AG04449 (cell line): ENCODE data around the gene TMEM208.

Experiments
- CTCF ChIA-PET: fragments of 350-600 bp; formaldehyde crosslinking; extraction: SDS; loops from one replicate; lab custom pipeline; 2021; ENCODE audit warnings: antibody characterized with exemption; lab: Yijun Ruan, JAX
- POLR2A ChIA-PET: fragments of 400-600, 350-600 bp; formaldehyde crosslinking; extraction: SDS; loops from one replicate; lab custom pipeline; 2020; ENCODE audit warnings: antibody characterized with exemption, inconsistent platforms; lab: Yijun Ruan, JAX
- DNase-seq: peaks from one replicate; pipeline ENCODE4 v3.0.0-alpha.2; 2010; ENCODE audit warnings: low read depth, low spot score
- H3K4me3 ChIP-seq: 2 replicates; pipeline ENCODE4 v1.5.1; 2011; ENCODE audit warnings: low read depth, mild to moderate bottlenecking, control low read depth, low read length
- CTCF ChIP-seq: IDR thresholded peaks from one replicate; pipeline ENCODE4 v1.5.1; 2011; ENCODE audit warnings: mild to moderate bottlenecking, moderate library complexity, low read length, control low read depth, inconsistent platforms; ENCODE audit not compliant: insufficient read depth; ENCODE audit errors: missing control alignments

TMEM208 gene

DNA sequence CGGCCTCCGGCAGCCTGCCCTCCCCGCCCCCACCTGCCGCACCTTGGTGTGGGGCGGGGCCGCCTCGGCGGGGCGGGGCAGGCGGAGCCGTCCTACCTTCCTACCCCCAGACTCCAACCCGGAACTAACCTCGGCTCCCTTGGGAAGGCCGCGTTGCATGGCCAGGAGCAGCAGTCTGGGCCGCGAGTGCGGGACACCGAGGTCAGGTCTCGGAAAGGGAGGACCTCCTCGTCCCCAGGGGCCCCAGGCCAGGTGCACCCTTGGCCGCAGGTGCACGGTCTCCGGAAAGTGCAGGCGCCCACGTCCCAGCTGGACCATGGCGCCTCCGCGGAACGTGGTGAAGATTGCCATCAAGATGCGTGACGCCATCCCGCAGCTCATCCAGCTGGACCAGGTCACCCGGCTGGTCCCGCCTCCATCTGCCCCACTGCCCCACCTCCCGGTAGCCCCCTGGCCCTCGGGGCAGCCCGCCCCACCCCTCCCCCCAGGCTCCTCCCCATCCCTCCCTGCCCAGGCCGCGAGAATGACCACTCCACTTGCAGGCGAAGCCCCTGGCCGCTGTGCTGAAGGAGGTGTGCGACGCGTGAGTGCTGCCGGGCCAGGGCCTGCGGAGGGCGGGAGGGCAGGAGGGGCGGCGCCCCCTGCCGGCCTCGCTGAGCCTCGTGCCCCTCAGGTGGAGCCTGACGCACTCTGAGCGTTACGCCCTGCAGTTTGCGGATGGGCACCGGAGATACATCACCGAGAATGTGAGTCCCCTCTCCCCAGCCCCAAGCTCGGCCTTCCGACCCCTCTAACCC lies 27.7 kb upstream of the TMEM208 start, which contains the start of gene ELMO3:
TSS of gene ELMO3 (plus strand) at position 121 of the 797 bp plus-strand sequence. CDS start at position 317, 196 bp downstream.
- DNase-seq = no peak
- ChIA-PET POLR2A (interaction anchor here (0.6 to 1.3 kb wide), 2 partner anchors 9 to 45 kb away, joined by 3 read pairs; no protein-coding TSS in a partner anchor), CTCF (interaction anchor here (1.5 to 9.3 kb wide), 5 partner anchors 12 to 43 kb away, joined by 3 to 83 read pairs (median 4); no protein-coding TSS in a partner anchor)
- H3K4me3 ChIP-seq = no peak within 1 kb of the TSS
- peak; percentile 51 for TF ChIP-seq CTCF

DNA sequence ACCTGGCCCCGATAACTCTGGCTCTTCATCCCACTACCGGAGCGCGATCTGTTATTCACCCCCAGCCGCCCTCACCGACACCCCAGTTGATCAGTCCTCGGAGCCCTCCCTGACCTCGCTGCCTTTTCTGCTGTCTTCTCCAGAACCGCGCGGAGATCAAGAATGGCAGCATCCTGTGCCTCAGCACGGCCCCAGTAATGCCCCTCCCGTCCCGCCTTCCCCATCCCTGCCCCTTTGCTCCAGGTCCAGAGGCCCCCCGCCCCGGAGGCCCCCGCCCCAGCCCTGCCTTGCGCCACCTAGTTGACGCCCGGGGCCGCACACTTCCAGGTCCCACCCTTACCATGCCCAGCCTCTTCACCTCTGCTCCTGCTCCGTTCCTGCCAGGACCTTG lies 27.1 kb upstream of the TMEM208 start:
- POLR2A ChIA-PET = interaction anchor here (0.6 to 0.7 kb wide), 2 partner anchors 8 to 188 kb away, joined by 3 read pairs; no protein-coding TSS in a partner anchor
- CTCF ChIA-PET = interaction anchor here (1.5 to 9.3 kb wide), 2 partner anchors 11 to 12 kb away, joined by 4 to 83 read pairs; no protein-coding TSS in a partner anchor

DNA sequence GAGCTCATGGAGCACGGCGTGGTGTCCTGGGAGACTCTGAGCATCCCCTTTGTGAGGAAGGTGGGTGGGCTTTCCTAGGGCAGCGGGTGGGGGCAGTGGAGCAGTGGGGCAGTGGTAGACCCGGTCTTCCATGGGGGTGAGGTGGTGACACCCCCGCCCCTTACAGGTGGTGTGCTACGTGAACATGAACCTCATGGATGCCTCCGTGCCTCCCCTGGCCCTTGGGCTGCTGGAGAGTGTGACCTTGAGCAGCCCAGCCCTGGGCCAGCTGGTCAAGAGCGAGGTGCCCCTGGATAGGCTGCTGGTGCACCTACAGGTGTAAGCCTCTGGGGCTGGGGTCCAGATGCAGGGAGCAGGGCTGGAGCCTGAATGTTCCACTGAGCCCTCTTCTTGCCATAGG lies 26.4 kb upstream of the TMEM208 start:
- no peak overlapping the region for H3K4me3 ChIP-seq
- CTCF ChIA-PET = interaction anchor here (9.3 kb wide), 1 partner anchor 10 kb away, joined by 83 read pairs; no protein-coding TSS in a partner anchor
- POLR2A ChIA-PET = interaction anchor here (0.7 kb wide), 1 partner anchor 189 kb away, joined by 3 read pairs; no protein-coding TSS in a partner anchor
- no peak for DNase-seq
- TF ChIP-seq CTCF = no peak

More for the DNA sequence above, 27.1 kb upstream of the TMEM208 start:
- no peak overlapping the region for H3K4me3 ChIP-seq
- DNase-seq = no peak
- no peak for TF ChIP-seq CTCF

GRCh38 chr16:67201411-67202345 lies 25.3 kb upstream of the TMEM208 start:
- TF ChIP-seq CTCF = no peak
- no peak for DNase-seq
- ChIA-PET POLR2A (interaction anchor here (0.6 kb wide), 2 partner anchors 22 to 25 kb away, joined by 3 read pairs; no protein-coding TSS in a partner anchor), CTCF (interaction anchor here (0.8 to 1.0 kb wide), 2 partner anchors 12 to 48 kb away, joined by 3 read pairs; no protein-coding TSS in a partner anchor)
- no peak overlapping the region for H3K4me3 ChIP-seq

DNA sequence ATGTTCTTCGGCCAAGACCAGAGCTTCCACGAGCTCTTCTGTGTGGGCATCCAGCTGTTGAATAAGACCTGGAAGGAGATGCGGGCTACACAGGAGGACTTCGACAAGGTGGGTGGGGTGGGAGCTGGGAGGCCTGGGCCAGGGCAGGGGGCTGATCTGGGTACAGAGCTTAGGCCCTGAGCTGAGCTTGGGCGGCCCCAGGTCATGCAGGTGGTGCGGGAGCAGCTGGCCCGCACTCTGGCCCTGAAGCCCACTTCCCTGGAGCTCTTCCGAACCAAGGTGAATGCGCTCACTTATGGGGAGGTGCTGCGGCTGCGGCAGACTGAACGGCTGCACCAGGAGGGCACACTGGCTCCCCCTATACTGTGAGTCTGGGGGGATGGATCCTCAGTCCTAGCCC lies 24.5 kb upstream of the TMEM208 start:
- CTCF ChIA-PET = interaction anchor here (0.8 to 1.0 kb wide), 2 partner anchors 9 to 13 kb away, joined by 3 read pairs; no protein-coding TSS in a partner anchor
- POLR2A ChIA-PET = interaction anchor here (0.6 kb wide), 2 partner anchors 21 to 24 kb away, joined by 3 read pairs; no protein-coding TSS in a partner anchor

More for the DNA sequence above, 24.5 kb upstream of the TMEM208 start:
- DNase-seq = no peak
- no peak overlapping the region for H3K4me3 ChIP-seq
- no peak for TF ChIP-seq CTCF
